SK-N-SH (cell line): ENCODE results near the gene KCTD15. TPM values are rescaled to one million over a fixed set of nuclear protein-coding genes. Genes with fewer than 3 reads are reported as not detected.

Experiments
- CTCF ChIA-PET: fragments of 300-600, 350-600 bp; formaldehyde crosslinking; extraction: SDS; loops from one replicate; lab custom pipeline; 2021; lab: Yijun Ruan, JAX
- POLR2A ChIA-PET: fragments of 350-600 bp; sonication (Branson Sonifier 250); formaldehyde crosslinking; extraction: SDS; loops from one replicate; lab custom pipeline; 2020; ENCODE audit warnings: antibody characterized with exemption, inconsistent platforms; lab: Yijun Ruan, JAX
- DNase-seq: peaks from one replicate; pipeline ENCODE4 v3.0.0; 2012
- H2AFZ ChIP-seq: fragments of 200-600 bp; sonication (generic); 2 replicates; pipeline ENCODE4 v1.8.1; 2016; ENCODE audit warnings: antibody characterized with exemption, mild to moderate bottlenecking, low read depth
- H3F3A ChIP-seq: fragments of 200-600 bp; sonication (generic); replicated peaks from 2 replicates; pipeline ENCODE3; 2016; ENCODE audit warnings: antibody characterized with exemption, mild to moderate bottlenecking; ENCODE audit not compliant: insufficient read depth
- H3K27ac ChIP-seq, 2 experiments: fragments of 200-500 bp in 1 of 2; fragments of 200-600 bp in 1 of 2; sonication (Bioruptor generic) in 1 of 2; sonication (generic), shearing (Covaris generic) in 1 of 2; 2 replicates each; pipeline versions ENCODE4 v1.5.1 to v1.6.1; 2014 to 2016; ENCODE audit warnings: low read depth in 2 of 2, inconsistent platforms in 1 of 2, low read length in 1 of 2, mild to moderate bottlenecking in 1 of 2, mixed read lengths in 1 of 2
- H3K27me3 ChIP-seq: fragments of 200-600 bp; sonication (generic), shearing (Covaris generic); 2 replicates; pipeline ENCODE4 v1.6.1; 2016; ENCODE audit warnings: mixed run types; ENCODE audit not compliant: insufficient read depth
- H3K36me3 ChIP-seq, 2 experiments: fragments of 200-500 bp in 1 of 2; fragments of 200-600 bp in 1 of 2; sonication (Bioruptor generic) in 1 of 2; sonication (generic) in 1 of 2; replicated peaks in 1 of 2; 2 replicates each; pipeline versions ENCODE3 to v1.5.1; 2014 to 2016; ENCODE audit warnings: low read length in 1 of 2, mild to moderate bottlenecking in 1 of 2; ENCODE audit not compliant: insufficient read depth in 2 of 2, control insufficient read depth in 1 of 2
- H3K4me1 ChIP-seq, 2 experiments: fragments of 200-500 bp in 1 of 2; fragments of 200-600 bp in 1 of 2; sonication (Bioruptor generic) in 1 of 2; sonication (generic), shearing (Covaris generic) in 1 of 2; 2 replicates each; pipeline versions ENCODE4 v1.5.1 to v1.6.1; 2014 to 2016; ENCODE audit warnings: low read depth in 1 of 2, low read length in 1 of 2, mixed run types in 1 of 2; ENCODE audit not compliant: insufficient read depth in 2 of 2, control insufficient read depth in 1 of 2
- H3K4me2 ChIP-seq: fragments of 200-600 bp; sonication (generic), shearing (Covaris generic); 2 replicates; pipeline ENCODE4 v1.6.1; 2017; ENCODE audit warnings: mixed run types
- H3K4me3 ChIP-seq, 2 experiments: fragments of 200-500 bp in 1 of 2; fragments of 200-600 bp in 1 of 2; sonication (Bioruptor generic) in 1 of 2; sonication (generic), shearing (Covaris generic) in 1 of 2; 2 replicates each; pipeline versions ENCODE4 v1.5.1 to v1.8.1; 2014 to 2016; ENCODE audit warnings: low read depth in 2 of 2, inconsistent platforms in 1 of 2, low read length in 1 of 2, mild to moderate bottlenecking in 1 of 2, mixed read lengths in 1 of 2, moderate library complexity in 1 of 2
- H3K79me2 ChIP-seq: fragments of 200-600 bp; sonication (generic); 2 replicates; pipeline ENCODE4 v1.8.1; 2017; ENCODE audit warnings: mild to moderate bottlenecking; ENCODE audit not compliant: insufficient read depth
- H3K9ac ChIP-seq: fragments of 200-600 bp; sonication (generic); 2 replicates; pipeline ENCODE4 v1.6.1; 2017; ENCODE audit warnings: mixed run types
- H3K9me2 ChIP-seq: fragments of 200-600 bp; sonication (generic); 2 replicates; pipeline ENCODE4 v1.6.1; 2017; ENCODE audit warnings: mixed run types
- H3K9me3 ChIP-seq: fragments of 200-600 bp; sonication (generic); 2 replicates; pipeline ENCODE4 v1.6.1; 2017; ENCODE audit warnings: mixed run types, mild to moderate bottlenecking, moderate library complexity
- H4K20me1 ChIP-seq: fragments of 200-600 bp; sonication (generic); 2 replicates; pipeline ENCODE4 v1.6.1; 2017; ENCODE audit warnings: mild to moderate bottlenecking, mixed run types; ENCODE audit not compliant: insufficient read depth
- CTCF ChIP-seq: fragments of 200-600 bp; sonication (generic); IDR thresholded peaks from 2 replicates; pipeline ENCODE4 v1.6.1; 2017; ENCODE audit warnings: antibody characterized with exemption, mild to moderate bottlenecking, moderate library complexity
- ELF1 ChIP-seq: IDR thresholded peaks from 2 replicates; pipeline ENCODE4 v1.4.0; 2012
- EP300 ChIP-seq, 2 experiments: IDR thresholded peaks; 2 replicates each; pipeline versions ENCODE4 v1.4.0 to v1.6.1; 2012; ENCODE audit warnings: borderline replicate concordance in 1 of 2, low read depth in 1 of 2, low read length in 1 of 2
- FOXJ3 ChIP-seq: sonication (generic); formaldehyde crosslinking; IDR thresholded peaks from 2 replicates; pipeline ENCODE4 v1.5.1; 2020; ENCODE audit warnings: mild to moderate bottlenecking, missing genetic modification reagents
- JUND ChIP-seq: IDR thresholded peaks from 2 replicates; pipeline ENCODE4 v1.4.0; 2012
- NFIC ChIP-seq: IDR thresholded peaks from 2 replicates; pipeline ENCODE4 v1.4.0; 2012; ENCODE audit warnings: borderline replicate concordance
- RCOR1 ChIP-seq: fragments of 150-350 bp; IDR thresholded peaks from 2 replicates; pipeline ENCODE4 v1.6.1; 2017; ENCODE audit warnings: antibody characterized with exemption, low read length
- SMC3 ChIP-seq: IDR thresholded peaks from 2 replicates; pipeline ENCODE4 v1.6.1; 2012; ENCODE audit warnings: low read depth, low read length, improper control_type of control experiment
- USF1 ChIP-seq: IDR thresholded peaks from 2 replicates; pipeline ENCODE4 v1.4.0; 2012; ENCODE audit warnings: low read depth, borderline replicate concordance
- YY1 ChIP-seq: IDR thresholded peaks from 2 replicates; pipeline ENCODE4 v1.4.0; 2012; ENCODE audit warnings: low read depth, mild to moderate bottlenecking
- WGBS: methylation state at CpG from one replicate; pipeline ENCODE4 v1.1.6; 2017; ENCODE audit warnings: low lambda C conversion rate; 5-methylcytosine and 5-hydroxymethylcytosine counted together
- polyA plus RNA-seq, 3 experiments: library from polyadenylated mRNA; depleted of rRNA; stranded (reverse); fragments of >200 nt; gene quantifications; 2 replicates each; pipeline ENCODE4 v1.2.3, GENCODE V29; 2012

Gene KCTD15
- polyA plus RNA-seq, 1 of the 3 experiments (the other 2 are of a cell fraction) = 15.5 TPM

GRCh38 chr19:33751436-33751770 is 45.3 kb upstream of the KCTD15 start:
- H3K4me1 ChIP-seq = peaks cover 0 to 29% of the 10 kb centered on the region in 2 experiments; a peak in 1 of 4 replicates
- no peaks in the 10 kb centered on the region for H3K9me2 ChIP-seq
- H3K79me2 ChIP-seq = no peaks in the 10 kb centered on the region
- no peaks in the 10 kb centered on the region for H3K9me3 ChIP-seq
- no peak overlapping the region for H2AFZ ChIP-seq
- H4K20me1 ChIP-seq = no peaks in the 10 kb centered on the region
- 13% methylated on average over 3 of the region's 5 CpGs for WGBS
- CTCF ChIA-PET = interaction anchor here (0.9 to 2.3 kb wide), 9 partner anchors 12 to 345 kb away, joined by 3 to 14 read pairs (median 5); no protein-coding TSS in a partner anchor
- no peaks in the 10 kb centered on the region for H3K27me3 ChIP-seq
- POLR2A ChIA-PET = interaction anchor here (1.0 kb wide), 1 partner anchor 244 kb away, joined by 6 read pairs; no protein-coding TSS in a partner anchor
- no peak overlapping the region for H3K4me2 ChIP-seq
- no peaks in the 10 kb centered on the region for H3K36me3 ChIP-seq
- H3K27ac ChIP-seq = peak overlapping the region in 1 of 2 experiments; percentile 83; a peak in 2 of 4 replicates
- TF ChIP-seq CTCF (no peak), USF1 (no peak), RCOR1 (no peak), YY1 (no peak)
- TF ChIP-seq, all 33 proteins: peak for 0
- Histone ChIP-seq H3K4me3 (no peak overlapping the region), H3F3A (no peaks in the 10 kb centered on the region), H3K9ac (no peak overlapping the region)
- peak; percentile 58 for DNase-seq

- WGBS = 68% methylated on average over 23 of the region's 27 CpGs
- ChIA-PET CTCF (interaction anchor here (1.3 to 2.3 kb wide), 6 partner anchors 11 to 344 kb away, joined by 4 to 14 read pairs (median 7); no protein-coding TSS in a partner anchor), POLR2A (no interaction called here)
- H4K20me1 ChIP-seq = no peaks in the 10 kb centered on the region
- no peaks in the 10 kb centered on the region for H3F3A ChIP-seq
- H3K4me2 ChIP-seq = no peak overlapping the region
- no peaks in the 10 kb centered on the region for H3K9me2 ChIP-seq
- no peak overlapping the region for H3K9ac ChIP-seq
- H3K27me3 ChIP-seq = no peaks in the 10 kb centered on the region
- H2AFZ ChIP-seq = no peak overlapping the region
- peaks cover 0 to 26% of the 10 kb centered on the region in 2 experiments; a peak in 1 of 4 replicates for H3K4me1 ChIP-seq
- H3K79me2 ChIP-seq = no peaks in the 10 kb centered on the region
- no peaks in the 10 kb centered on the region for H3K9me3 ChIP-seq
- DNase-seq = no peak
- H3K27ac ChIP-seq = no peak overlapping the region
- TF ChIP-seq JUND = no peak
- TF ChIP-seq USF1 = no peak
- no peak for TF ChIP-seq ELF1
- TF ChIP-seq EP300 (IDR thresholded peaks at IDR 0.05; ENCODE audit: borderline replicate concordance in 1 of 2, low read depth in 1 of 2, low read length in 1 of 2) = no peak
- no peak for TF ChIP-seq FOXJ3
- no peak for TF ChIP-seq NFIC
- TF ChIP-seq SMC3 = no peak
- H3K36me3 ChIP-seq = no peaks in the 10 kb centered on the region
- no peak overlapping the region for H3K4me3 ChIP-seq
Observed at GRCh38 chr19:33752018-33752800, 44.5 kb upstream of the KCTD15 start.
